Pancreas (tissue), 10 donors: ENCODE data around the gene MT1A. TPM values are rescaled to one million over a fixed set of nuclear protein-coding genes. Genes with fewer than 3 reads are reported as not detected.
A peak's percentile ranks its signal among the peaks of the same experiment; 100 is the strongest.

Experiments
- ATAC-seq, 4 donors: fragments of 200-7000 bp; cut with Tn5 transposase; one replicate each; pipeline versions ENCODE4 v1.8.0 to v1.9.1; 2020; ENCODE audit warnings: mild to moderate bottlenecking in 4 of 4, moderate library complexity in 4 of 4
- DNase-seq, 6 donors: peaks; one replicate each; pipeline ENCODE4 v3.0.0-alpha.2; 2020
- FAIRE-seq: peaks from 2 replicates; lab custom pipeline; 2012; peaks lifted over from hg19 to GRCh38; lab: Jason Lieb, UNC
- H3K27ac ChIP-seq, 4 donors: fragments of 200-600 bp; sonication (generic); 1 replicate in 3 of 4; 2 replicates in 1 of 4; pipeline versions ENCODE4 v1.5.0 to v1.8.0; 2020
- H3K27me3 ChIP-seq, 4 donors: fragments of 200-600 bp; one replicate each; pipeline ENCODE4 v1.8.0; 2021
- H3K36me3 ChIP-seq, 3 donors: fragments of 200-600 bp; sonication (generic) in 1 of 3; one replicate each; pipeline versions ENCODE4 v1.5.0 to v1.8.0; 2020 to 2021
- H3K4me1 ChIP-seq, 3 donors: fragments of 200-600 bp; one replicate each; pipeline ENCODE4 v1.8.0; 2021
- H3K4me3 ChIP-seq, 4 donors: fragments of 200-600 bp; sonication (generic) in 2 of 4; one replicate each; pipeline versions ENCODE4 v1.5.0 to v1.8.0; 2020 to 2021
- H3K9me3 ChIP-seq, 4 donors: fragments of 200-600 bp; one replicate each; pipeline ENCODE4 v1.8.0; 2021
- WGBS, 2 donors: extraction: QIAGEN DNeasy Blood & Tissue Kit; methylation state at CpG; one replicate each; pipeline ENCODE4 v1.1.7; 2013; 5-methylcytosine and 5-hydroxymethylcytosine counted together
- intact Hi-C, 3 donors: fragments of 100-400 bp; cut with DNase I; formaldehyde crosslinking; loops; one replicate each; pipeline versions ENCODE4 v1.11.1 to v1.14.2; 2022
- polyA plus RNA-seq, 2 donors: library from polyadenylated mRNA; stranded (reverse); fragments of 200-250 nt; gene quantifications; one replicate each; pipeline ENCODE4 v1.2.3, GENCODE V29; 2013
- total RNA-seq, 6 donors: library from RNA; stranded (reverse); fragmentation: NEBNext Ultra II Directional in 4 of 6; extraction: Animal tissue kit (Norgen Biotek cat#: 25700) in 4 of 6; gene quantifications; one replicate each; pipeline versions ENCODE4 v1.2.1 to v1.2.4, GENCODE V29; 2021 to 2023
- TF ChIP-seq, protein P1 (sequence below), 4 donors: fragments of 200-600 bp; sonication (generic) in 3 of 4; IDR thresholded peaks; one replicate each; pipeline versions ENCODE4 v1.5.0 to v1.8.0; 2021; ENCODE audit warnings: antibody characterized with exemption in 4 of 4
- donor health status: healthy with polysubstance abuse.
- donor health status: DM: no; HTN: no; CAD: no; lungs with moderate emphysema.
- donor health status: DM: no; HTN: no; CAD: no.
- donor health status: control.
- donor health status: control.
- donor health status: Bipolar disorder and iron deficiency.
- donor health status: DM: yes; HTN: yes; CAD: no.
- donor health status: DM: no; HTN: no; CAD: no.
- donor health status: DM: no; HTN: no; CAD: no.
- donor health status: DM: yes; HTN: yes; CAD: no.

MT1A gene
- total and polyA plus RNA-seq, 8 donors, result 1.6 to 66.7 (median 4.4) TPM

DNA sequence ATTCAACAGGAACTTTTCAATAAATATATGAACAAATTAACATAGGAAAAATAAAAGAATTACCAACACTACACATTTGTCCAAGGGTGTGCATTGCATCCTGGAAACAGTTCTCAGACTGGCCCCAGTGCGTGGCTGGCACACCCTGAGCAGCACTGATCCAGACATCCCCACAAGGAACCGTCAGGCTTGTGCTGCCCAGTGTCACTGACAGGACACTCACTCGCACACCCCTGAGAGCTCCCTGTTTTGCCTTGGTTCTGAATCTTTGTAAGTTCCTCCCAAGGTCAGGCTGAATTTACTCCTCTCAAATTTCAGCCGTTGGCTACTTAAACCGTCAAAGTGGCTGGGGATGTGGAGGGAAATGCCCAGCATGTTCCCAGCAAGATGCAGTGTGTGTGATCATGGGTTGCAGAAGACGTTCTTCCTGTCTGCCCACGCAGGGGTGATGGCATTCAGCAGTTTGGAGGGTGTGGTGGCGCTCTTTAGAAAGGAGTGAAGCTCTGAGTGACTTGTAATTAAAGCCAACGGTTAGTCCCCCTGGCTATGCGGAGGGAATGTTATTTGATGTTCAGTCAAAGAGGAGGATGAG lies 28.4 kb upstream of the MT1A start:
- no peaks in the 10 kb centered on the region for H3K27me3 ChIP-seq
- H3K4me3 ChIP-seq, result peak overlapping the region in 1 of 4 donors; percentile 56
- intact Hi-C loops, result no loop called here
- H3K4me1 ChIP-seq, result peaks cover 0 to 20% (median 0%) of the 10 kb centered on the region in 3 donors
- peak overlapping the region; percentile 78 to 94 (median 90) for H3K27ac ChIP-seq
- FAIRE-seq, result no peak
- WGBS, 2 donors, result 13 to 20% methylated on average over 10 of the region's 10 CpGs
- no peaks in the 10 kb centered on the region for H3K9me3 ChIP-seq
- peak in 2 of 6 donors; percentile 18 to 41 for DNase-seq
- H3K36me3 ChIP-seq, result no peaks in the 10 kb centered on the region
- peak in 1 of 4 donors; percentile 6 for ATAC-seq
- TF ChIP-seq, protein P1, sequence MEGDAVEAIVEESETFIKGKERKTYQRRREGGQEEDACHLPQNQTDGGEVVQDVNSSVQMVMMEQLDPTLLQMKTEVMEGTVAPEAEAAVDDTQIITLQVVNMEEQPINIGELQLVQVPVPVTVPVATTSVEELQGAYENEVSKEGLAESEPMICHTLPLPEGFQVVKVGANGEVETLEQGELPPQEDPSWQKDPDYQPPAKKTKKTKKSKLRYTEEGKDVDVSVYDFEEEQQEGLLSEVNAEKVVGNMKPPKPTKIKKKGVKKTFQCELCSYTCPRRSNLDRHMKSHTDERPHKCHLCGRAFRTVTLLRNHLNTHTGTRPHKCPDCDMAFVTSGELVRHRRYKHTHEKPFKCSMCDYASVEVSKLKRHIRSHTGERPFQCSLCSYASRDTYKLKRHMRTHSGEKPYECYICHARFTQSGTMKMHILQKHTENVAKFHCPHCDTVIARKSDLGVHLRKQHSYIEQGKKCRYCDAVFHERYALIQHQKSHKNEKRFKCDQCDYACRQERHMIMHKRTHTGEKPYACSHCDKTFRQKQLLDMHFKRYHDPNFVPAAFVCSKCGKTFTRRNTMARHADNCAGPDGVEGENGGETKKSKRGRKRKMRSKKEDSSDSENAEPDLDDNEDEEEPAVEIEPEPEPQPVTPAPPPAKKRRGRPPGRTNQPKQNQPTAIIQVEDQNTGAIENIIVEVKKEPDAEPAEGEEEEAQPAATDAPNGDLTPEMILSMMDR (IDR thresholded peaks at IDR 0.05), result no peak

DNA sequence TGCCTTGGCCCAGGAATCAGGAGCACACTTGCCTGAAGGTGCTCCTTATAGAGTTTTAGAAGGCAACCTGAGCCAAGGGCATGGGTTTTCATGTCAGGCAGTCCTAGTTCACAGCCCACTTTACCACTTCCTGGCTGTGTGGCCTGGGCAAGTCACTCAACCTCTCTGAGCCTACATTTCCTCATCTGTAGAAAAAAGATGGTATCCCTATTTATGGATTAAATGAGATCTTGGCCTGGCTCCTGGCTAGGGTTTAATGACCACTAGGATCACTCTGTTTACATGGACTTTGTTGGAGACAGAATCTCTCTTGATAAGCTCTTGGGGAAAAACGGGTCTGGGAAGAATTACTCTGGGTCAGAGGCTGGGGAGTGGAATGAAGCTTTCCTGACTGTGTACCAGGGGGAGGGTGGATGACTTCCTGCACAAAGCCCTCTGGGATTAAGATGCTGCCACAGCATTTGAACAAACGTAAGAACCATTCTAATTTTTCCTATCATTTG lies 27.8 kb upstream of the MT1A start:
- Histone ChIP-seq H3K4me1 (peaks cover 0 to 20% (median 0%) of the 10 kb centered on the region in 3 donors), H3K9me3 (no peaks in the 10 kb centered on the region), H3K4me3 (no peak overlapping the region), H3K27ac (peak overlapping the region; percentile 78 to 94 (median 90)), H3K27me3 (no peaks in the 10 kb centered on the region), H3K36me3 (no peaks in the 10 kb centered on the region)
- DNase-seq (no peak), ATAC-seq (no peak), FAIRE-seq (no peak)
- 28 to 35% methylated on average over 2 of the region's 2 CpGs for WGBS, 2 donors
- TF ChIP-seq, protein P1 (IDR thresholded peaks at IDR 0.05), result no peak
- intact Hi-C loops, result no loop called here

DNA sequence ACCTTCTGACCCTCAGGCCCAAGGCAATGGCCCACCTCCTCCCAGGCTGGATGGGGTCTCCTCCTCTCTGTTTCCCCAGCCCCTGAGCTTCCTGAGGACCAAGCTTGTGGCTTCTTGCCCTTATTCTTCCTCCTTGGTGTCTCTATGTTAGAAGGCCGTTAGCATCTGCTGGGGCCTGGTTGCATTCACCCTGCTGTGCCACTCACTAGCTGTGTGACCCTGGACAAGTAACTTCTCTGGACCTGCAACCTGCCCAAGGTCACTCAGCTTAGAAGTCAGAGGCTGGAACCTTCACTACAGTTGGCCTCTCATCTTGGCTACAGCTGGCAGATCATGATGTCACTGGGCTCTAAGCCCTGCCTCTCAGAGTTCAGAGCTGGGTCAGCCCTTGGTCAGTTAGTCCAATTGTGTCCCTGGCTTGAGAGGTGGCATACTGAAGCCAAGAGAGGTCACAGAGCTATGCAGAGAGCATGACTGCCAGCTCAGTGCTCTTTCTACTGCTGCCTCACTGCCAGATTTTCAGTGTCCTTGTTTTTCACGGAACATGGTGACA lies 27.1 kb upstream of the MT1A start:
- H3K4me1 ChIP-seq, result peaks cover 0 to 20% (median 0%) of the 10 kb centered on the region in 3 donors

DNA sequence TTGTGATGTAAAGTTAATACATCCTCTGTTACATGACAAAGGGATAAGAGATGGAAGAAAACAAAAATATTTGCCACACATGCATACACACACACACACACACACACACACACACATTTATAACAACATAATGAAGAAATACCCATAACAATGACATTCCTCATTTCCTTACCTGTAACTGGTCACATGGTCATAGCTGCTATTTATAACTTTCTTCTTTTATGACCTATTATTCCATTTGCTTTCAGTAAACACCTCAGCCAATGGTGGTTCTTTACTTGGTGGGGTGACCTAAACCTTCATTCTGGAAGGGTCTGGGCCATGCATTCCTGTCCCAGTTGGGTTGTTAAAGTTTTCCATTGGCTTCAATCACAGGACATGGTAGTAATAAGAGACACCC lies 24.8 kb upstream of the MT1A start:
- Histone ChIP-seq H3K4me1 (peaks cover 0 to 23% (median 6%) of the 10 kb centered on the region in 3 donors), H3K9me3 (no peaks in the 10 kb centered on the region), H3K27me3 (no peaks in the 10 kb centered on the region), H3K36me3 (no peaks in the 10 kb centered on the region), H3K4me3 (no peak overlapping the region), H3K27ac (no peak overlapping the region)
- ATAC-seq, result no peak
- TF ChIP-seq, protein P1 (IDR thresholded peaks at IDR 0.05), result no peak
- no peak for FAIRE-seq
- no peak for DNase-seq
- intact Hi-C loops, result no loop called here

More for the DNA sequence above, 27.1 kb upstream of the MT1A start:
- DNase-seq (peak in 4 of 6 donors; percentile 50 to 65 (median 59)), FAIRE-seq (no peak), ATAC-seq (peak; percentile 2 to 20 (median 12))
- WGBS, 2 donors, result 41 to 50% methylated on average over 2 of the region's 2 CpGs
- Histone ChIP-seq H3K9me3 (no peaks in the 10 kb centered on the region), H3K4me3 (no peak overlapping the region), H3K36me3 (no peaks in the 10 kb centered on the region), H3K27me3 (no peaks in the 10 kb centered on the region), H3K27ac (peak overlapping the region in 3 of 4 donors; percentile 5 to 42 (median 33))
- intact Hi-C loops, result no loop called here
- TF ChIP-seq, protein P1 (IDR thresholded peaks at IDR 0.05), result no peak

DNA sequence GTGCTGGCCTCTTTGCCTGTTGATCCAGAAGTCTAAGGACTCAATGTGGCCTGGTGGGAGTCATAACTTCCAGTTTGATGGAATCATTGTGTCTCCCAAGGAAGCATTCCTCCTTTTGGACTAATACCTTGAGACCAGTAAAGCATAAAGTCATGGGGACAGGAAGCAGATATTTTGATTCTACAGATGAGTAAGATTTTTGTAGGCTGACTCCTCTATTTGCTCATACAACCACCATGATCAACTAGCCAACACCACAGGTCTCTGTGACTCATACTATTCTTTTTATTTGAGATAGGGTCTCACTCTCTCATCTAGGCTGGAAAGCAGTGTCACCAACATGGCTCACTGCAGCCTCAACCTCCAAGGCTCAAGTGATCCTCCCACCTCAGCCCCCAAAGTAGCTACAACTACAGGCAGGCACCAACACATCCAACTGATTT lies 23.9 kb upstream of the MT1A start:
- DNase-seq, result no peak
- Histone ChIP-seq H3K36me3 (no peaks in the 10 kb centered on the region), H3K4me3 (no peak overlapping the region), H3K4me1 (peaks cover 3 to 28% (median 6%) of the 10 kb centered on the region in 3 donors), H3K9me3 (no peaks in the 10 kb centered on the region), H3K27ac (no peak overlapping the region), H3K27me3 (no peaks in the 10 kb centered on the region)
- ATAC-seq, result no peak
- intact Hi-C loops, result no loop called here
- TF ChIP-seq, protein P1 (IDR thresholded peaks at IDR 0.05), result no peak
- FAIRE-seq, result no peak
